HepG2 (cell line): Measurements from ENCODE around the gene TMEM247. TPM values are rescaled to one million over a fixed set of nuclear protein-coding genes. Genes with fewer than 3 reads are reported as not detected.

Source experiments
- ARNT ChIP-seq: fragments of 450-650 bp; IDR thresholded peaks from 2 replicates; pipeline ENCODE4 v1.6.1; 2017
- CSRNP1 ChIP-seq: sonication (generic); formaldehyde crosslinking; IDR thresholded peaks from 2 replicates; pipeline ENCODE4 v1.8.1; 2023; ENCODE audit warnings: mild to moderate bottlenecking, missing genetic modification reagents
- DDIT3 ChIP-seq: sonication (generic); formaldehyde crosslinking; IDR thresholded peaks from 2 replicates; pipeline ENCODE4 v1.4.0; 2020; ENCODE audit warnings: mild to moderate bottlenecking, missing genetic modification reagents
- PBX3 ChIP-seq: sonication (generic); formaldehyde crosslinking; IDR thresholded peaks from 2 replicates; pipeline ENCODE4 v1.8.1; 2023; ENCODE audit warnings: missing genetic modification reagents, inconsistent platforms, borderline replicate concordance
- RBM22 ChIP-seq: fragments of 200-400 bp; formaldehyde crosslinking; optimal IDR thresholded peaks from 2 replicates; pipeline ENCODE3; 2017; ENCODE audit warnings: mild to moderate bottlenecking, low read length, moderate library complexity
- SOX13 ChIP-seq, 3 experiments: fragments of 450-650 bp in 1 of 3; sonication (generic) in 1 of 3; formaldehyde crosslinking in 1 of 3; IDR thresholded peaks in 2 of 3; conservative IDR thresholded peaks in 1 of 3; 2 replicates each; pipeline versions ENCODE4 v1.5.0 to v1.6.1; 2016 to 2020; ENCODE audit warnings: antibody characterized with exemption in 1 of 3, mild to moderate bottlenecking in 1 of 3, missing compliant biosample characterization in 1 of 3, missing genetic modification reagents in 1 of 3, moderate library complexity in 1 of 3
- STAT5B ChIP-seq: sonication (generic); formaldehyde crosslinking; IDR thresholded peaks from 2 replicates; pipeline ENCODE4 v1.4.0; 2020; ENCODE audit warnings: missing genetic modification reagents
- TEAD3 ChIP-seq: optimal IDR thresholded peaks from 2 replicates; pipeline ENCODE3; 2016; ENCODE audit warnings: borderline replicate concordance
- ZFP90 ChIP-seq: sonication (generic); formaldehyde crosslinking; IDR thresholded peaks from 2 replicates; pipeline ENCODE4 v1.8.0; 2022; ENCODE audit warnings: missing genetic modification reagents, mild to moderate bottlenecking, inconsistent platforms, borderline replicate concordance
- ZNF17 ChIP-seq: sonication (generic); formaldehyde crosslinking; IDR thresholded peaks from 2 replicates; pipeline ENCODE4 v1.5.0; 2020; ENCODE audit warnings: mild to moderate bottlenecking, missing genetic modification reagents
- ZNF605 ChIP-seq: sonication (generic); formaldehyde crosslinking; IDR thresholded peaks from 2 replicates; pipeline ENCODE4 v1.8.0; 2022; ENCODE audit warnings: mild to moderate bottlenecking, missing genetic modification reagents
- ZNF782 ChIP-seq: sonication (generic); formaldehyde crosslinking; IDR thresholded peaks from 2 replicates; pipeline ENCODE4 v1.4.0; 2020; ENCODE audit warnings: missing genetic modification reagents, mild to moderate bottlenecking, borderline replicate concordance
- ZNF850 ChIP-seq: sonication (generic); formaldehyde crosslinking; conservative IDR thresholded peaks from 2 replicates; pipeline ENCODE4 v1.9.0; 2021; ENCODE audit warnings: mild to moderate bottlenecking, missing genetic modification reagents
- polyA plus RNA-seq, 8 experiments: library from polyadenylated mRNA; depleted of rRNA in 3 of 8; stranded (reverse) in 7 of 8; unstranded in 1 of 8; fragments of >200 nt; fragmentation: Illumina TruSeq in 4 of 8; extraction: Trizol in 4 of 8; gene quantifications; 2 replicates each; pipeline versions ENCODE4 v1.2.1 to v1.2.3, GENCODE V29; 2011 to 2016; ENCODE audit warnings: low read depth in 4 of 8, missing spikeins in 1 of 8, mixed read lengths in 1 of 8; ENCODE audit not compliant: insufficient read depth in 1 of 8
- total RNA-seq, 5 experiments: library from RNA; depleted of rRNA; stranded (reverse); fragments of >200 nt; fragmentation: Illumina TruSeq; extraction: Trizol; gene quantifications; 2 replicates each; pipeline ENCODE4 v1.2.3, GENCODE V29; 2016; ENCODE audit warnings: low read depth in 1 of 5
- TF ChIP-seq, protein P1 (sequence below): sonication (generic); formaldehyde crosslinking; IDR thresholded peaks from 2 replicates; pipeline ENCODE4 v1.4.0; 2020; ENCODE audit warnings: mild to moderate bottlenecking, missing genetic modification reagents
- TF ChIP-seq, protein P2 (sequence below): IDR thresholded peaks from 2 replicates; pipeline ENCODE4 v1.6.1; 2018; ENCODE audit warnings: missing genetic modification reagents, mild to moderate bottlenecking, missing compliant biosample characterization
- TF ChIP-seq, protein P3 (sequence below): sonication (generic); formaldehyde crosslinking; IDR thresholded peaks from one replicate; pipeline ENCODE4 v1.5.1; 2020; ENCODE audit warnings: mild to moderate bottlenecking, missing genetic modification reagents; ENCODE audit errors: not compliant biosample characterization

The TMEM247 gene
- total and polyA plus RNA-seq, 2 of the 13 experiments (the other 11 are each of a cell fraction or from before 2014, with no cell fraction given) = not detected

DNA sequence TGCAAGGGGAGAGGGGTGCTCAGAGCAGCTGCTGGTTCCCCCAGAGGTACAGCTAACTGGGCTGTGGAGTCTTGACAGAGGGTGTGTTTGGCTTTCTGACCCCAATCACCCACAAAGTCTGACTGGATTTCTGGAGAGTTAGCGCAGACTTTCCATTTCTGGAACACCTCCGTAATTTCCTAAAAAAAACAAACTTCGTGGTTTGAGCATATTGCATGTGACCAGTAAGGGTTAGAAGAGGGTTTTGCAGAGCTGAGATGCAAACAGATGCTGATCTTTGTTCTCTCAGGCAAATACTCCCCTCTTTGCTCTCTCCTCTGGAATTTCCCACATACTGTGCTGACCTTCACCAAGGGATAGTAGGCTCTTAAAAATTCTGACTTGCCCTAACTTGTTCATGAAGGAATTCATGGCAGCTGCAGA is 44.5 kb upstream of the TMEM247 start (continued):
- TF ChIP-seq, protein P1, sequence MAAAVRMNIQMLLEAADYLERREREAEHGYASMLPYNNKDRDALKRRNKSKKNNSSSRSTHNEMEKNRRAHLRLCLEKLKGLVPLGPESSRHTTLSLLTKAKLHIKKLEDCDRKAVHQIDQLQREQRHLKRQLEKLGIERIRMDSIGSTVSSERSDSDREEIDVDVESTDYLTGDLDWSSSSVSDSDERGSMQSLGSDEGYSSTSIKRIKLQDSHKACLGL (CRISPR knock-in tag) = no peak
- TF ChIP-seq TEAD3 (CRISPR knock-in tag) (peak; percentile 88), SOX13 (IDR thresholded peaks at IDR 0.05) (no peak), SOX13 (CRISPR knock-in tag; conservative IDR thresholded peaks at IDR 0.05 in 1 of 2, IDR thresholded peaks at IDR 0.05 in 1 of 2) (peak in 1 of 2 experiments; percentile 66; a peak in 2 of 4 replicates), ZNF850 (no peak), ZNF605 (peak; percentile 65; the same call in 1 of the 2 replicates), ZNF782 (no peak), ZFP90 (CRISPR knock-in tag) (no peak), PBX3 (CRISPR knock-in tag) (no peak), ARNT (no peak), CSRNP1 (CRISPR knock-in tag) (0 out of 2 replicates have a peak, but pooled peaks have one; percentile 32), RBM22 (no peak), ZNF17 (CRISPR knock-in tag) (no peak), DDIT3 (CRISPR knock-in tag) (no peak), STAT5B (CRISPR knock-in tag) (no peak)
- TF ChIP-seq, protein P2, sequence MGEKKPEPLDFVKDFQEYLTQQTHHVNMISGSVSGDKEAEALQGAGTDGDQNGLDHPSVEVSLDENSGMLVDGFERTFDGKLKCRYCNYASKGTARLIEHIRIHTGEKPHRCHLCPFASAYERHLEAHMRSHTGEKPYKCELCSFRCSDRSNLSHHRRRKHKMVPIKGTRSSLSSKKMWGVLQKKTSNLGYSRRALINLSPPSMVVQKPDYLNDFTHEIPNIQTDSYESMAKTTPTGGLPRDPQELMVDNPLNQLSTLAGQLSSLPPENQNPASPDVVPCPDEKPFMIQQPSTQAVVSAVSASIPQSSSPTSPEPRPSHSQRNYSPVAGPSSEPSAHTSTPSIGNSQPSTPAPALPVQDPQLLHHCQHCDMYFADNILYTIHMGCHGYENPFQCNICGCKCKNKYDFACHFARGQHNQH (CRISPR knock-in tag) = peak; percentile 25; the same call in 1 of the 2 replicates
- TF ChIP-seq, protein P3, sequence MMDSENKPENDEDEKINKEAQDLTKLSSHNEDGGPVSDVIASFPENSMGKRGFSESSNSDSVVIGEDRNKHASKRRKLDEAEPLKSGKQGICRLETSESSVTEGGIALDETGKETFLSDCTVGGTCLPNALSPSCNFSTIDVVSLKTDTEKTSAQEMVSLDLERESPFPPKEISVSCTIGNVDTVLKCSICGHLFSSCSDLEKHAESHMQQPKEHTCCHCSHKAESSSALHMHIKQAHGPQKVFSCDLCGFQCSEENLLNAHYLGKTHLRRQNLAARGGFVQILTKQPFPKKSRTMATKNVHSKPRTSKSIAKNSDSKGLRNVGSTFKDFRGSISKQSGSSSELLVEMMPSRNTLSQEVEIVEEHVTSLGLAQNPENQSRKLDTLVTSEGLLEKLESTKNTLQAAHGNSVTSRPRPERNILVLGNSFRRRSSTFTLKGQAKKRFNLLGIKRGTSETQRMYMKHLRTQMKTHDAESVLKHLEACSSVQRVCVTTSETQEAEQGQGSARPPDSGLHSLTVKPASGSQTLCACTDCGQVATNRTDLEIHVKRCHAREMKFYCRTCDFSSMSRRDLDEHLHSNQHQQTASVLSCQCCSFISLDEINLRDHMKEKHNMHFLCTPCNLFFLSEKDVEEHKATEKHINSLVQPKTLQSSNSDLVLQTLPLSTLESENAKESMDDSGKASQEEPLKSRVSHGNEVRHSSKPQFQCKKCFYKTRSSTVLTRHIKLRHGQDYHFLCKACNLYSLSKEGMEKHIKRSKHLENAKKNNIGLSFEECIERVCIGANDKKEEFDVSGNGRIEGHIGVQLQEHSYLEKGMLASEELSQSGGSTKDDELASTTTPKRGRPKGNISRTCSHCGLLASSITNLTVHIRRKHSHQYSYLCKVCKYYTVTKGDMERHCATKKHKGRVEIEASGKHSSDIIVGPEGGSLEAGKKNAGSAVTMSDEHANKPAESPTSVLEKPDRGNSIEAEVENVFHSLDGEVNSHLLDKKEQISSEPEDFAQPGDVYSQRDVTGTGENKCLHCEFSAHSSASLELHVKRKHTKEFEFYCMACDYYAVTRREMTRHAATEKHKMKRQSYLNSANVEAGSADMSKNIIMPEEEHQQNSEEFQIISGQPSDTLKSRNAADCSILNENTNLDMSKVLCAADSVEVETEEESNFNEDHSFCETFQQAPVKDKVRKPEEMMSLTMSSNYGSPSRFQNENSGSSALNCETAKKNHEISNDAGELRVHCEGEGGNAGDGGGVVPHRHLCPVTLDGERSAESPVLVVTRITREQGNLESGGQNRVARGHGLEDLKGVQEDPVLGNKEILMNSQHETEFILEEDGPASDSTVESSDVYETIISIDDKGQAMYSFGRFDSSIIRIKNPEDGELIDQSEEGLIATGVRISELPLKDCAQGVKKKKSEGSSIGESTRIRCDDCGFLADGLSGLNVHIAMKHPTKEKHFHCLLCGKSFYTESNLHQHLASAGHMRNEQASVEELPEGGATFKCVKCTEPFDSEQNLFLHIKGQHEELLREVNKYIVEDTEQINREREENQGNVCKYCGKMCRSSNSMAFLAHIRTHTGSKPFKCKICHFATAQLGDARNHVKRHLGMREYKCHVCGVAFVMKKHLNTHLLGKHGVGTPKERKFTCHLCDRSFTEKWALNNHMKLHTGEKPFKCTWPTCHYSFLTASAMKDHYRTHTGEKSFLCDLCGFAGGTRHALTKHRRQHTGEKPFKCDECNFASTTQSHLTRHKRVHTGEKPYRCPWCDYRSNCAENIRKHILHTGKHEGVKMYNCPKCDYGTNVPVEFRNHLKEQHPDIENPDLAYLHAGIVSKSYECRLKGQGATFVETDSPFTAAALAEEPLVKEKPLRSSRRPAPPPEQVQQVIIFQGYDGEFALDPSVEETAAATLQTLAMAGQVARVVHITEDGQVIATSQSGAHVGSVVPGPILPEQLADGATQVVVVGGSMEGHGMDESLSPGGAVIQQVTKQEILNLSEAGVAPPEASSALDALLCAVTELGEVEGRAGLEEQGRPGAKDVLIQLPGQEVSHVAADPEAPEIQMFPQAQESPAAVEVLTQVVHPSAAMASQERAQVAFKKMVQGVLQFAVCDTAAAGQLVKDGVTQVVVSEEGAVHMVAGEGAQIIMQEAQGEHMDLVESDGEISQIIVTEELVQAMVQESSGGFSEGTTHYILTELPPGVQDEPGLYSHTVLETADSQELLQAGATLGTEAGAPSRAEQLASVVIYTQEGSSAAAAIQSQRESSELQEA = no peak
